IMR-90 (cell line): ENCODE measurements around the gene KNCN. TPM values are rescaled to one million over a fixed set of nuclear protein-coding genes. Genes with fewer than 3 reads are reported as not detected.

ENCODE experiments used
- ATAC-seq: fragments of 200-7000 bp; cut with Tn5 transposase; 2 replicates; pipeline ENCODE4 v1.9.1; 2020; ENCODE audit warnings: low read depth, mild to moderate bottlenecking, moderate library complexity
- BruUV-seq: library from RNA; stranded (reverse); fragments of 400-500 nt; replicated peaks from 2 replicates; lab custom pipeline; 2021; lab: Mats Ljungman, UMichigan
- CTCF ChIA-PET: fragments of 300-600 bp; formaldehyde crosslinking; extraction: SDS; loops from one replicate; lab custom pipeline; 2021; ENCODE audit warnings: antibody characterized with exemption; lab: Yijun Ruan, JAX
- POLR2A ChIA-PET: fragments of 300-600 bp; sonication (Branson Sonifier 250); formaldehyde crosslinking; loops from one replicate; lab custom pipeline; 2022; ENCODE audit warnings: antibody characterized with exemption; ENCODE audit not compliant: unreplicated experiment; lab: Charles Lee
- DNase-seq: peaks from one replicate; pipeline ENCODE4 v3.0.0; 2013
- H2AFZ ChIP-seq: replicated peaks from 2 replicates; pipeline ENCODE3; 2013; ENCODE audit warnings: low read length, mild to moderate bottlenecking; ENCODE audit not compliant: poor library complexity
- H2AK5ac ChIP-seq: 2 replicates; pipeline ENCODE4 v1.6.1; 2013; ENCODE audit warnings: low read depth, low read length, inconsistent platforms
- H2AK9ac ChIP-seq: replicated peaks from 2 replicates; pipeline ENCODE3; 2013; ENCODE audit warnings: mild to moderate bottlenecking, low read depth, low read length, moderate library complexity; ENCODE audit not compliant: poor library complexity
- H2BK120ac ChIP-seq: 2 replicates; pipeline ENCODE4 v1.6.1; 2013; ENCODE audit warnings: low read depth, low read length, inconsistent platforms
- H2BK15ac ChIP-seq: 3 replicates; pipeline ENCODE4 v1.6.1; 2013; ENCODE audit warnings: low read depth, low read length, inconsistent platforms
- H2BK20ac ChIP-seq: 2 replicates; pipeline ENCODE4 v1.6.1; 2013; ENCODE audit warnings: low read depth, mild to moderate bottlenecking, inconsistent platforms, low read length, moderate library complexity
- H2BK5ac ChIP-seq: 2 replicates; pipeline ENCODE4 v1.6.1; 2013; ENCODE audit warnings: mild to moderate bottlenecking, low read depth, low read length, inconsistent platforms; ENCODE audit not compliant: poor library complexity, severe bottlenecking
- H3K14ac ChIP-seq: replicated peaks from 2 replicates; pipeline ENCODE4 v1.6.1; 2013; ENCODE audit warnings: low read depth, low read length, inconsistent platforms
- H3K18ac ChIP-seq: 2 replicates; pipeline ENCODE4 v1.6.1; 2013; ENCODE audit warnings: low read depth, low read length, control low read depth
- H3K23ac ChIP-seq: 2 replicates; pipeline ENCODE4 v1.6.1; 2013; ENCODE audit warnings: low read depth, low read length, inconsistent platforms
- H3K27ac ChIP-seq: 2 replicates; pipeline ENCODE4 v1.5.1; 2013; ENCODE audit warnings: mild to moderate bottlenecking, control low read depth, low read length; ENCODE audit not compliant: insufficient read depth
- H3K27me3 ChIP-seq: 2 replicates; pipeline ENCODE4 v1.6.1; 2013; ENCODE audit warnings: low read length; ENCODE audit not compliant: control insufficient read depth, insufficient read depth
- H3K36me3 ChIP-seq: 2 replicates; pipeline ENCODE4 v1.6.1; 2013; ENCODE audit warnings: low read length, mixed read lengths; ENCODE audit not compliant: control insufficient read depth, insufficient read depth
- H3K4ac ChIP-seq: 2 replicates; pipeline ENCODE4 v1.6.1; 2013; ENCODE audit warnings: low read depth, low read length, inconsistent platforms
- H3K4me1 ChIP-seq: 2 replicates; pipeline ENCODE4 v1.6.1; 2013; ENCODE audit warnings: low read length, mixed read lengths; ENCODE audit not compliant: control insufficient read depth, insufficient read depth
- H3K4me2 ChIP-seq: 2 replicates; pipeline ENCODE4 v1.6.1; 2013; ENCODE audit warnings: low read depth, mild to moderate bottlenecking, control low read depth, low read length, moderate library complexity
- H3K4me3 ChIP-seq: 2 replicates; pipeline ENCODE4 v1.5.1; 2013; ENCODE audit warnings: low read depth, mild to moderate bottlenecking, control low read depth, low read length, moderate library complexity; ENCODE audit not compliant: insufficient read depth
- H3K56ac ChIP-seq: 2 replicates; pipeline ENCODE4 v1.6.1; 2013; ENCODE audit warnings: low read length, inconsistent platforms; ENCODE audit not compliant: insufficient read depth; ENCODE audit errors: extremely low read depth
- H3K79me1 ChIP-seq, 2 experiments: 2 replicates each; pipeline ENCODE4 v1.6.1; 2013; ENCODE audit warnings: low read length in 2 of 2, inconsistent platforms in 1 of 2, low read depth in 1 of 2
- H3K9ac ChIP-seq: 2 replicates; pipeline ENCODE4 v1.6.1; 2013; ENCODE audit warnings: low read depth, low read length, control low read depth
- H3K9me1 ChIP-seq: 2 replicates; pipeline ENCODE4 v1.6.1; 2013; ENCODE audit warnings: low read length, inconsistent platforms; ENCODE audit not compliant: insufficient read depth
- H3K9me3 ChIP-seq: 2 replicates; pipeline ENCODE4 v1.6.1; 2013; ENCODE audit warnings: low read length; ENCODE audit not compliant: control insufficient read depth, insufficient read depth
- H4K20me1 ChIP-seq: 2 replicates; pipeline ENCODE4 v1.6.1; 2013; ENCODE audit warnings: low read length, inconsistent platforms; ENCODE audit not compliant: insufficient read depth
- H4K5ac ChIP-seq: 2 replicates; pipeline ENCODE4 v1.6.1; 2013; ENCODE audit warnings: mild to moderate bottlenecking, low read depth, low read length, control low read depth
- H4K8ac ChIP-seq, 2 experiments: 2 replicates each; pipeline ENCODE4 v1.6.1; 2013; ENCODE audit warnings: low read depth in 2 of 2, low read length in 2 of 2, control low read depth in 1 of 2, inconsistent platforms in 1 of 2
- H4K91ac ChIP-seq: 2 replicates; pipeline ENCODE4 v1.6.1; 2013; ENCODE audit warnings: low read depth, low read length, inconsistent platforms; ENCODE audit not compliant: insufficient read depth
- FOS ChIP-seq: fragments of 150-350 bp; IDR thresholded peaks from 2 replicates; pipeline ENCODE4 v1.6.1; 2016; ENCODE audit warnings: low read depth, low read length
- MAFK ChIP-seq: IDR thresholded peaks from 2 replicates; pipeline ENCODE4 v1.6.1; 2012; ENCODE audit warnings: low read depth, low read length, improper control_type of control experiment
- WGBS, 2 experiments: methylation state at CpG; one replicate each; pipeline versions ENCODE4 v1.1.5 to v1.1.7; 2013; ENCODE audit warnings: missing lambda C conversion rate in 2 of 2; ENCODE audit not compliant: insufficient read length in 1 of 2; ENCODE audit errors: extremely low coverage in 2 of 2; 5-methylcytosine and 5-hydroxymethylcytosine counted together
- dilution Hi-C: fragments of 300-500 bp; cut with HindIII; formaldehyde crosslinking; loops from one replicate; pipeline ENCODE4 v1.14.3; 2018; ENCODE audit warnings: low sequenced_read_pairs; ENCODE audit not compliant: unreplicated experiment
- in situ Hi-C: fragments of 300-500 bp; cut with MboI; formaldehyde crosslinking; loops from 3 replicates; pipeline ENCODE4 v1.14.3; 2019; ENCODE audit warnings: low sequenced_read_pairs, inconsistent platforms, mixed read lengths
- intact Hi-C: fragments of 100-400 bp; cut with micrococcal nuclease; formaldehyde crosslinking; loops from 2 replicates; pipeline ENCODE4 v1.10.0; 2022
- polyA plus RNA-seq, 3 experiments: library from polyadenylated mRNA; depleted of rRNA; stranded (reverse); fragments of >200 nt; gene quantifications; 2 replicates each; pipeline ENCODE4 v1.2.3, GENCODE V29; 2012; ENCODE audit warnings: low replicate concordance in 1 of 3
- total RNA-seq: library from RNA; depleted of rRNA; stranded (reverse); fragments of >200 nt; gene quantifications from 2 replicates; pipeline ENCODE4 v1.2.3, GENCODE V29; 2012

KNCN gene
- total and polyA plus RNA-seq, 2 of the 4 experiments (the other 2 are of a cell fraction): not detected

DNA sequence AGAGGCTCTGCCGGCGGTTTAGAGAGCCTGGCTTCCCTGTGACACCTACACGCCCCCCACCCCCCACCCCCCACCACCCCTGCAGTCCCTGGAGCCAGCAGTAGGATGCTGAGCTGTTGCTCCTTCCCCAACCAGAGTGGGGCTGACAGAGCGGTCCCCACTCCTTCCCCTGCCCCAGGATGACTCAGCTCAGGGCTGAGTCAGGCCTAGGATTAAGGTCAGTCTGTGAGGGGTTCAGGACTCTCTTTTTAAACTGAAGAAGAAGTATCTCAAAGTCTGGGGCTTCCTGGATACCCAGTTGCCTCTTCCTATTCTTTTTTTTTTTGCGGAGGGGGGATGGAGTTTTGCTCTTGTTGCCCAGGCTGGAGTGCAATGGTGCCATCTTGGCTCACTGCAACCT, 42.7 kb downstream of the KNCN start:
- Histone ChIP-seq H2BK5ac (no peak overlapping the region), H3K79me1 (no peaks in the 10 kb centered on the region), H3K4me2 (no peak overlapping the region), H3K18ac (no peak overlapping the region), H3K4ac (no peak overlapping the region), H2AK5ac (no peak overlapping the region), H3K9me1 (no peaks in the 10 kb centered on the region), H3K27ac (no peak overlapping the region), H4K5ac (no peak overlapping the region), H2BK15ac (no peak overlapping the region), H3K23ac (no peak overlapping the region), H2AK9ac (no peak overlapping the region), H4K20me1 (no peaks in the 10 kb centered on the region), H3K4me1 (no peaks in the 10 kb centered on the region), H3K27me3 (peaks cover 21% of the 10 kb centered on the region), H3K36me3 (no peaks in the 10 kb centered on the region), H3K14ac (no peak overlapping the region), H3K56ac (no peak overlapping the region), H3K9ac (no peak overlapping the region), H2BK20ac (no peak overlapping the region), H2AFZ (no peak overlapping the region), H4K91ac (no peak overlapping the region), H2BK120ac (no peak overlapping the region), H3K4me3 (no peak overlapping the region), H3K9me3 (no peaks in the 10 kb centered on the region), H4K8ac (no peak overlapping the region)
- in situ Hi-C loops: no loop called here
- DNase-seq (peak; percentile 15), ATAC-seq (peak; percentile 82; the same call in 1 of the 2 replicates)
- BruUV-seq: no TSS peak
- TF ChIP-seq FOS (peak; percentile 50; the same call in 1 of the 2 replicates), MAFK (no peak)
- CTCF ChIA-PET: no interaction called here
- POLR2A ChIA-PET: no interaction called here
- dilution Hi-C loops: no loop called here
- no CpG with 5 or more reads among the region's 5 CpGs for WGBS, 2 experiments
- intact Hi-C loops: no loop called here
